ENCODE data around the gene ALG14. TPM values are rescaled to one million over a fixed set of nuclear protein-coding genes. Genes with fewer than 3 reads are reported as not detected.

Gene ALG14
- total and polyA plus RNA-seq, 11 donors: 0.56 to 4.7 (median 3.2) TPM

DNA sequence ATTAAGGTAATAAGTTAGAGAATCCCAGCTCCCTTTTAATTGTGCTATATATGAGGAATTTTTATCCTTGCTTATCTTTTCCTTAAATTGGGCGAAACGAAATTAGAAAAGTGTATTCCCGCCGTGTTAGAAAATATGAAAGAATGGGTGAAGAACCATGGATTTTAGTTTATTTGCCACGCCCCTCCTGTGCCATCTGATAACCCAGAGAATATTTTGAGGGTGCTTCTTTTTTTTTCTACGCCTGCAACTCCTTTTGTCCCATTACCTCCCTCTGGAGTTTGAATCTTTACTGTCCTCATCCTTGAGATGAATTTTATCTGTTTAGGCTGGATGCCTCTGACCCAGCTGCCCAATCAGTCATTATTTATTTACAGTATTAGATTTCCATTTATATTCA is 46.0 kb upstream of the ALG14 start:
- 85 to 89% (median 86%) methylated on average over 6 of the region's 6 CpGs for WGBS, 4 donors
- H3K4me1 ChIP-seq: peaks cover 0 to 42% (median 4%) of the 10 kb centered on the region in 12 donors
- no peaks in the 10 kb centered on the region for H3K9me3 ChIP-seq
- peaks cover 0 to 27% (median 0%) of the 10 kb centered on the region in 9 donors for H3K27me3 ChIP-seq
- intact Hi-C loops (cut with DNase I): loop anchor here in 4 of 10 donors (2.0 to 10.0 kb wide), 4 partner anchors 36 to 116 kb away; partner anchors contain the start of genes RWDD3 (in 3 of the 4) and ALG14 (in 1 of the 4)
- no peak for DNase-seq
- H3K4me3 ChIP-seq: peak overlapping the region in 9 of 12 donors; percentile 60 to 96 (median 74)
- no peak for TF ChIP-seq POLR2A (IDR thresholded peaks at IDR 0.05)
- TF ChIP-seq, protein P1, sequence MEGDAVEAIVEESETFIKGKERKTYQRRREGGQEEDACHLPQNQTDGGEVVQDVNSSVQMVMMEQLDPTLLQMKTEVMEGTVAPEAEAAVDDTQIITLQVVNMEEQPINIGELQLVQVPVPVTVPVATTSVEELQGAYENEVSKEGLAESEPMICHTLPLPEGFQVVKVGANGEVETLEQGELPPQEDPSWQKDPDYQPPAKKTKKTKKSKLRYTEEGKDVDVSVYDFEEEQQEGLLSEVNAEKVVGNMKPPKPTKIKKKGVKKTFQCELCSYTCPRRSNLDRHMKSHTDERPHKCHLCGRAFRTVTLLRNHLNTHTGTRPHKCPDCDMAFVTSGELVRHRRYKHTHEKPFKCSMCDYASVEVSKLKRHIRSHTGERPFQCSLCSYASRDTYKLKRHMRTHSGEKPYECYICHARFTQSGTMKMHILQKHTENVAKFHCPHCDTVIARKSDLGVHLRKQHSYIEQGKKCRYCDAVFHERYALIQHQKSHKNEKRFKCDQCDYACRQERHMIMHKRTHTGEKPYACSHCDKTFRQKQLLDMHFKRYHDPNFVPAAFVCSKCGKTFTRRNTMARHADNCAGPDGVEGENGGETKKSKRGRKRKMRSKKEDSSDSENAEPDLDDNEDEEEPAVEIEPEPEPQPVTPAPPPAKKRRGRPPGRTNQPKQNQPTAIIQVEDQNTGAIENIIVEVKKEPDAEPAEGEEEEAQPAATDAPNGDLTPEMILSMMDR (IDR thresholded peaks at IDR 0.05): no peak
- no peaks in the 10 kb centered on the region for H3K36me3 ChIP-seq
- H3K27ac ChIP-seq: peak overlapping the region in 4 of 12 donors; percentile 9 to 91 (median 82)
- no peak for ATAC-seq

DNA sequence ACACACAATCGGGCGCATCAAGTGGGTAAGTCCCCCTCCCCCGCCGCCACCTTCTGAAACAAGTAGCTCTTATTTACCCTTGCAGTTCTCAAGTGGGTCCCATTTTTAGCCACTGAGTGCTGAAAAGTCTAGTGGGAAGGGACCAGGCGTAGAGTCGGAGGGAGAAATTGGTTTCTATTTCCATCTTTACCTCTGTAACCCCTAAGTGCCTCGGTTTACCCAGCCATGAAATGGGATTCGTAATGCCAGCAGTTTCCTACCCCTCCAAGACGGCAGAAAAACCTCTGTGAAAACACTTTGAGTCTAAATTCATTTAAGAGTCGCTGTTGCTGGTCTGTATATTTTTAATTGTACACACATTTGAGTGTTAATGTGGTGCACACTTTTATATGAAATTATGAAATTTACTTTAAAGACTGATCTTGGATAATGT is 45.3 kb upstream of the ALG14 start:
- H3K4me3 ChIP-seq: peak overlapping the region; percentile 47 to 96 (median 74)
- no peak for TF ChIP-seq POLR2A (IDR thresholded peaks at IDR 0.05)
- TF ChIP-seq, protein P1 (IDR thresholded peaks at IDR 0.05): no peak
- 16 to 21% (median 19%) methylated on average over 10 of the region's 10 CpGs for WGBS, 4 donors
- H3K4me1 ChIP-seq: peaks cover 0 to 42% (median 4%) of the 10 kb centered on the region in 12 donors
- peaks cover 0 to 27% (median 0%) of the 10 kb centered on the region in 9 donors for H3K27me3 ChIP-seq
- H3K27ac ChIP-seq: peak overlapping the region; percentile 45 to 91 (median 83)
- ATAC-seq: peak in 3 of 4 donors; percentile 17 to 55 (median 32)
- intact Hi-C loops (cut with DNase I): loop anchor here in 4 of 10 donors (2.0 to 10.0 kb wide), 4 partner anchors 36 to 117 kb away; partner anchors contain the start of genes RWDD3 (in 3 of the 4) and ALG14 (in 1 of the 4)
- no peaks in the 10 kb centered on the region for H3K9me3 ChIP-seq
- H3K36me3 ChIP-seq: no peaks in the 10 kb centered on the region
- DNase-seq: peak in 2 of 5 donors; percentile 42 to 51

DNA sequence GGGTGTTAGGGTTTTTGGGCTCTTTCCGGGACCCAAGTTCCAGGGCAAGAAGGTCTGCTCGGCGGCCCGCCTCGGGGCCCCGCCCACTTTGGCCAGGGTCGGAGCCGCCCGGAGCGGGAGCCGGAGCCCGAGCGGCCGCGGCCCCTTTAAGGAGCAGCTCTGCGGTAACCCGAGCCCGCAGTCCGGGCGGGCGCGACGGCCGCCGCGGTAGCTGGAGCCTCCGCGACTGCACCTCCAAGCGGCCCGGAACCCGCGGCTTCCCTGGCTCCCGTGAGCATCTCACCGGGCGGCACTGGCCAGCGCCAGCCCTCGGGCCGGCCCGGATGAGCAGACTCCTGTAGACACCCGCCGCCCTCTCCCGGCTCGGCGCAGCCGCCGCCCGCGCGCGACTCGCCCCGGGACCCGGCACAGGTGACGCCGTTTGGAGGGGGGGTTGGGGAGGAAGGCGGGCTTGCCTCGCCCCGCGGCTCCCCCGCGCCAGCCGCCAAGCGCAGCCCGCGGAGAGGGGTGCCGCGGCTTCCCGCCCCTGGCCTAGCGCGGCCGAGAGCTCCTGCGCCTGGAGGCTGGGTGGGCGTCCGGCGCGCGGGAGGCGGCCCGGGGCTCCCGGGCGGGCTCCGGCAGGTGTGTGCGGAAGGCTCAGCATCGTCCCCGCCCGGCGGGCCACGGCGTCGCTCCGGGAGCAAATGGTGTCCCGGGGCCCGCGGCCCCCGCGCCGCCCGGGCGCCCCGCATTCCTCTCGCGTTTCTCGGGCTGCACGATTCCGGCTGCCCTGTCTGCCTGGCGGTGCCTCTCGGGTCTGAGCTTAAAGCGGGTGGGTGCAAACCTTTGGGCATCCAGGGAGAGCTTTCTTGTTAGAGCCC is 44.7 kb upstream of the ALG14 start, which contains the start of gene TLCD4:
Gene TLCD4 (plus strand): TSS at position 149 of the 860 bp plus-strand sequence. CDS start 26,547 bp downstream, outside the sequence.
- peaks cover 0 to 27% (median 0%) of the 10 kb centered on the region in 9 donors for H3K27me3 ChIP-seq
- 0 to 1% (median 0%) methylated on average over 47 to 108 of the region's 108 CpGs for WGBS, 4 donors
- peak within 1 kb of the TSS; percentile 47 to 96 (median 74) for H3K4me3 ChIP-seq
- peak; percentile 57 to 79 (median 68) for DNase-seq
- peak; percentile 2 to 74 for TF ChIP-seq POLR2A (IDR thresholded peaks at IDR 0.05)
- TF ChIP-seq, protein P1 (IDR thresholded peaks at IDR 0.05): no peak
- no peaks in the 10 kb centered on the region for H3K36me3 ChIP-seq
- peak within 1 kb of the TSS; percentile 45 to 91 (median 83) for H3K27ac ChIP-seq
- intact Hi-C loops (cut with DNase I): loop anchor here in 8 of 10 donors (1.0 to 10.0 kb wide), 7 partner anchors 35 to 117 kb away; partner anchors contain the start of genes RWDD3 (in 4 of the 8) and ALG14 (in 2 of the 8)
- peak; percentile 86 to 95 (median 94) for ATAC-seq
- H3K4me1 ChIP-seq: peaks cover 0 to 42% (median 4%) of the 10 kb centered on the region in 12 donors
- H3K9me3 ChIP-seq: no peaks in the 10 kb centered on the region
